Measurements from ENCODE around the gene PCDHA4.
"Not testable (repeated sequence)": the region's sequence is repeated elsewhere in the genome, so short reads cannot be mapped to it uniquely, and the experiment has no call there.

The PCDHA4 gene

DNA sequence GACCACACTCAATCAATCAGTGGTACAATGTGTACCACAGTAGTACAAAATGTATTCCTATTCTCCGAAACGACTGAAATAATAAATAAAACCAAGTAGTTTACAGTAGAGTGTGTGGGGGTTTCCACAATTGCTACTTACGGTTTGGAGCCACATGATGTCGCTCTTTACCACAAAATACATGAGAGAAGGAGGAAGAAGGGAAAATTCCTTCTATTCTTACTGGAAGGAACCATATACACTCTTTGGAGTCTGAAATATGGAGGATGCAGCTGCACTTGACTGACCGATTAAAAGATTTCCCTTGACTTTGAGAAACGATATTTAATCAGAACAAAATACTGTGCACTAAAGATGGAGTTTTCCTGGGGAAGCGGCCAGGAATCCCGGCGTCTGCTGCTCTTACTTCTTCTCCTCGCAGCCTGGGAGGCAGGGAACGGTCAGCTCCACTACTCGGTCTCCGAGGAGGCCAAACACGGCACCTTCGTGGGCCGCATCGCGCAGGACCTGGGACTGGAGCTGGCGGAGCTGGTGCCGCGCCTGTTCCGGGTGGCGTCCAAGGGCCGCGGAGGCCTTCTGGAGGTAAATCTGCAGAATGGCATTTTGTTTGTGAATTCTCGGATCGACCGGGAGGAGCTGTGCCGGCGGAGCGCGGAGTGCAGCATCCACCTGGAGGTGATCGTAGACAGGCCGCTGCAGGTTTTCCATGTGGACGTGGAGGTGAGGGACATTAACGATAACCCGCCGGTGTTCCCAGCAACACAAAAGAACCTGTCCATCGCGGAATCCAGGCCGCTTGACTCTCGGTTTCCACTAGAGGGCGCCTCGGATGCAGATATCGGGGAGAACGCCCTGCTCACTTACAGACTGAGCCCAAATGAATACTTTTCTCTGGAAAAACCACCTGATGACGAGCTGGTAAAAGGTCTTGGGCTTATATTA, at the start of gene PCDHA4:
Gene PCDHA4, plus strand, starts transcription at position 235 of the 942 bp plus-strand sequence.
- DNase-seq (ENCODE audit: low read depth) = no peak

DNA sequence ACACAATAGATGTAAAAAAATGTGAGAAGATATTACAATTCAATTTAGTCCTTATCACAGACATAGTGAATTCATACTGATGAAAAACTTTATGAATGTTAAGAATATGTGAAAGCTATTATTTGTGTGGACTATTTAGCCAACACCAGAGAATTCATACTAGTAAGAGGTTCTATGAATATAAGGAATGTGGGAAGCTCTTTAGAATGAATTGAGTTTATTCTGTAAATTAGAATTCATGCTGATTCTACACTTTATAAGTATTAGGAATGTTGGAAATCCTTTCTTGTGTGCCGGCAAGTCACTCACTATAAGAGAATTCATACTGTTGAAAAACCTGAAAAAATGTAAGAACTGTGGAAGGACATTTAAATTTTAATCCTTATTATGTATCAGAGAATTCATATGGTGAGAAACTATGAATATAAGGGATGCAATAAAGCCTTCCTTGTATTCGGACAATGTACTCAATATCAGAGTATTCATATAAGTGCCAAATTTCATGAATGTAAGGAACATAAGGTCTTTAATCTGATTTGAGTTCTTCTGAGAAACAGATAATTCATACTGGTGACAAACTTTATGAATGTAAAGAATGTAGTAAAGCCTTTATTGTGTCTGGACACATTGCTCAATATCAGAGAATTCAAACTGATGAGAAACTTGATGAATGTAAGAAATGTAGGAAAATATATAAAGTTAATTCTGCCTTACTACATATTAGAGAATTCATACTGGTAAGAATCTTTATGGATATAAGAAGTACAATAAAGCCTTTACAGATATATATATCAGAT, 42.5 kb upstream of the PCDHA4 start:
- no peak for DNase-seq (ENCODE audit: low read depth)

DNA sequence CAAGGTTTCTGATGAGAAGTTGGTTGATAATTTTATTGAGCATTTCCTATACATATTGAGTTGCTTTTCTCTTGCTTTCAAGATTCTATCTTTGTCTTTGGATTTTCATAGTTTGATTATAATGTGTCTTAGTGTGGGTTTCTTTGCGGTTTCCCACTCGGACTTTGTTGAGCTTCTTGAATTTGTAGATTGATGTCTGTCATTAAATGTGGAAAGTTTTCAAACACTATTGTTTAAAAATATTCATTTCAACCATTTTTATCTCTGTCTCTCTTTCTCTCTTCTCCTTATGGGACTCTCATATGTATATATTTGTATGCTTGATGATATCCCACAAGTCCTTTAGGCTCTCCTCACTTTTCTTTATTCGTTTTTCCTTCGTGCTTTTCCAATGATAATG, 39.4 kb upstream of the PCDHA4 start:
- DNase-seq (ENCODE audit: low read depth) = no peak

DNA sequence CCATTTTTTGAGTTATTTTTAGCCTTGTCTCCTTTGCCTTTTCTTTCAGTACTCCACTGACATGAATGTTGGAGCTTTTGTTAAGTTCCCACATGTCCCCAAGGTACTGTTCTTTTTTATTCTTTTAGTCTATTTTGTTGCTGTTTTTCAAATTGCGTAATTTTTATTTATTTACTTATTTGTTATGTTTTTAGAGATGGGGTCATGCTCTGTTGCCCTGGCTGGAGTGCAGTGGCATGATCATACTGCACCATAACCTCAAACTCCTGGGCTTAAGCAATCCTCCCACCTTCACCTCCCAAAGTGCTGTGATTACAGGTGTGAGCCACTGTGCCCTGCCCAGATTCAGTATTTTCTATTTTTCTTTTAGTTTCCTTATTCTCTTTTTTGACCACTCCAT, 26.4 kb upstream of the PCDHA4 start:
- no peak for DNase-seq (ENCODE audit: low read depth)

DNA sequence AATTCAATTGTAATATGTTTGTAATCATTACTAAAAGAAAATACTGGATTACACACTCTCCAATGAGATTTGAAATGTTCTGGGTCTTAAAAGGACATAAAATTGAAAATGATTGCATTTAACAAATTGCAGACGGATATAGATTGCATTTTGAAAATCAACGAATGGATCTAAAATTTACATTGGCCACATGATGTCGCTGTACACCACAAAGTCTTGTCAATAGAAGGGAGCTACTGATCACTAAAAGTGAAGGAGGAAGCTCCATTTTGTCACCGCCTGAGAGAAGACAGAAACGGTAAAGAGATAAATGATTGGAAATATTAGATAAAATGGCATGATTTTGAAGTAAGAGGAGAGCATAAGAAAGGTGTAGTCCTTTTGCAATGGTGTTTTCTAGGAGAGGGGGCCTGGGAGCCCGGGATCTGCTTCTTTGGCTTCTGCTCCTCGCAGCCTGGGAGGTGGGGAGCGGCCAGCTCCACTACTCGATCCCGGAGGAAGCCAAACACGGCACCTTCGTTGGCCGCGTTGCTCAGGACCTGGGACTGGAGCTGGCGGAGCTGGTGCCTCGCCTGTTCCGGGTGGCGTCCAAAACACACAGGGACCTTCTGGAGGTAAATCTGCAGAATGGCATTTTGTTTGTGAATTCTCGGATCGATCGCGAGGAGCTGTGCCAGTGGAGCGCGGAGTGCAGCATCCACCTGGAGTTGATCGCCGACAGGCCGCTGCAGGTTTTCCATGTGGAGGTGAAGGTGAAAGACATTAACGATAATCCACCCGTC, 20.8 kb upstream of the PCDHA4 start, which contains the start of gene PCDHA1:
Gene PCDHA1, plus strand, starts transcription at position 236 of the 782 bp plus-strand sequence.
- no peak for DNase-seq (ENCODE audit: low read depth)

DNA sequence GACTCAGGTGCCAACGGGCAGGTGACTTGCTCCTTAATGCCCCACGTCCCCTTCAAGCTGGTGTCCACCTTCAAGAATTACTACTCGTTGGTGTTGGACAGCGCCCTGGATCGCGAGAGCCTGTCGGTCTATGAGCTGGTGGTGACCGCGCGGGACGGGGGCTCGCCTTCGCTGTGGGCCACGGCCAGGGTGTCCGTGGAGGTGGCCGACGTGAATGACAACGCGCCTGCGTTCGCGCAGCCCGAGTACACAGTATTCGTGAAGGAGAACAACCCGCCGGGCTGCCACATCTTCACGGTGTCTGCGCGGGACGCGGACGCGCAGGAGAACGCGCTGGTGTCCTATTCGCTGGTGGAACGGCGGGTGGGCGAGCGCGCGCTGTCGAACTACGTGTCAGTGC, 19.4 kb upstream of the PCDHA4 start:
- DNase-seq (ENCODE audit: low read depth) = not testable (repeated sequence)

DNA sequence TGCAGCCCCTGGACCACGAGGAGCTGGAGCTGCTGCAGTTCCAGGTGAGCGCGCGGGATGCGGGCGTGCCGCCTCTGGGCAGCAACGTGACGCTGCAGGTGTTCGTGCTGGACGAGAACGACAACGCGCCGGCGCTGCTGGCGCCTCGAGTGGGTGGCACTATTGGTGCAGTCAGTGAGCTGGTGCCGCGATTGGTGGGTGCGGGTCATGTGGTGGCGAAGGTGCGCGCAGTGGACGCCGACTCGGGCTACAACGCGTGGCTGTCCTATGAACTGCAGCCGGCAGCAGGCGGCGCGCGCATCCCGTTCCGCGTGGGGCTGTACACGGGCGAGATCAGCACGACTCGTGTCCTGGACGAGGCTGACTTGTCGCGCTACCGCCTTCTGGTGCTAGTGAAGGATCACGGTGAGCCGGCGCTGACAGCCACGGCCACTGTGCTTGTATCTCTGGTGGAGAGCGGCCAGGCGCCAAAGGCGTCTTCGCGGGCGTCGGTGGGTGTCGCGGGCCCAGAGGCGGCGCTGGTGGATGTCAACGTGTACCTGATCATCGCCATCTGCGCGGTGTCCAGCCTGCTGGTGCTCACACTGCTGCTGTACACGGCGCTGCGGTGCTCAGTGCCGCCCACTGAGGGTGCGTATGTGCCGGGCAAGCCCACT, 18.9 kb upstream of the PCDHA4 start:
- DNase-seq (ENCODE audit: low read depth) = not testable (repeated sequence)

DNA sequence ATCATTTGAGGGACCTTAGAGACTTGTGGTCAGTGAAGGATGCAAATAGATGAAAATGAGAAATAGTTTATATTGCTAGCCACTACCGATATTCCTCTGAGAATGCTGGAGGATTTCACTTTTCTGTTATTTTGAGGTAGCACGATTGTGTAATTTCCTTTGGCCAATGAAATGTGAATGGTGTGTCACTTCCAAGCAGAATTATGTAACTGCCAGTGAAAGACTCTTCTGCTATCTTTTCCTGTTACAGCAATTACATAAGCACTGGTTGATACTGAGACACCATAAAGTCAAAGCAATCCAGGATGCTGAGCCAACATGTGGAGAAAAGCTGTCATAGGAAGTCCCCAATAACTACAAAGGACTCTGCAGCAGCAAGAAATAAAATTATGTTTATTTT, 15.8 kb upstream of the PCDHA4 start:
- DNase-seq (ENCODE audit: low read depth) = no peak

GRCh38 chr5:140794595-140795258, 12.1 kb upstream of the PCDHA4 start, which contains the start of gene PCDHA2:
PCDHA2 (plus strand) TSS chr5:140794852.
- no peak for DNase-seq (ENCODE audit: low read depth)

DNA sequence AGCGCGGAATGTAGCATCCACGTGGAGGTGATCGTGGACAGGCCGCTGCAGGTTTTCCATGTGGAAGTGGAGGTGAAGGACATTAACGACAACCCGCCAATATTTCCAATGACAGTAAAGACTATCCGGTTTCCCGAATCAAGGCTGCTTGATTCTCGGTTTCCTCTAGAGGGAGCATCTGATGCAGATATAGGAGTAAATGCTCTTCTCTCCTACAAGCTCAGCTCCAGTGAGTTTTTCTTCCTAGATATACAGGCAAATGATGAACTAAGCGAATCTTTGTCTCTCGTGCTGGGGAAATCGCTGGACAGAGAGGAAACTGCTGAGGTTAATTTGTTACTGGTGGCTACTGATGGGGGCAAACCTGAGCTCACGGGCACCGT, 11.6 kb upstream of the PCDHA4 start:
- DNase-seq (ENCODE audit: low read depth) = no peak

- DNase-seq (ENCODE audit: low read depth) = not testable (repeated sequence)
These were observed 10.7 kb upstream of the PCDHA4 start for GRCh38 chr5:140796072-140796717.

DNA sequence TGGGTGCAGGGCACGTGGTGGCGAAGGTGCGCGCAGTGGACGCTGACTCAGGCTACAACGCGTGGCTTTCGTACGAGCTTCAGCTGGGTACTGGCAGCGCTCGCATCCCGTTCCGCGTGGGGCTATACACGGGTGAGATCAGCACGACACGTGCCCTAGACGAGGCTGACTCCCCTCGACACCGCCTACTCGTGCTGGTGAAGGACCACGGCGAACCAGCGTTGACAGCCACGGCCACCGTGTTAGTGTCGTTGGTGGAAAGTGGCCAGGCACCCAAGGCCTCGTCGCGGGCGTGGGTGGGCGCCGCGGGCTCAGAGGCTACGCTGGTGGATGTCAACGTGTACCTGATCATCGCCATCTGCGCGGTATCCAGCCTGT, 10.2 kb upstream of the PCDHA4 start:
- DNase-seq (ENCODE audit: low read depth) = no peak

- DNase-seq (ENCODE audit: low read depth) = no peak
These were observed 5.9 kb upstream of the PCDHA4 start, which contains the start of gene PCDHA3 for GRCh38 chr5:140800816-140801493. PCDHA3 (plus strand) TSS chr5:140801057.

GRCh38 chr5:140801494-140801841, 5.4 kb upstream of the PCDHA4 start:
- DNase-seq (ENCODE audit: low read depth) = no peak

GRCh38 chr5:140802381-140802780, 4.5 kb upstream of the PCDHA4 start:
- not testable (repeated sequence) for DNase-seq (ENCODE audit: low read depth)

- DNase-seq (ENCODE audit: low read depth) = no peak
These were observed 4.0 kb upstream of the PCDHA4 start for GRCh38 chr5:140802781-140803271.

GRCh38 chr5:140808241-140808888, 1.5 kb downstream of the PCDHA4 start:
- not testable (repeated sequence) for DNase-seq (ENCODE audit: low read depth)

- no peak for DNase-seq (ENCODE audit: low read depth)
These were observed 2.0 kb downstream of the PCDHA4 start for GRCh38 chr5:140808889-140809291.

All from HS-27A (cell line).